Measurements from ENCODE around the gene CACNA1D.

DNA sequence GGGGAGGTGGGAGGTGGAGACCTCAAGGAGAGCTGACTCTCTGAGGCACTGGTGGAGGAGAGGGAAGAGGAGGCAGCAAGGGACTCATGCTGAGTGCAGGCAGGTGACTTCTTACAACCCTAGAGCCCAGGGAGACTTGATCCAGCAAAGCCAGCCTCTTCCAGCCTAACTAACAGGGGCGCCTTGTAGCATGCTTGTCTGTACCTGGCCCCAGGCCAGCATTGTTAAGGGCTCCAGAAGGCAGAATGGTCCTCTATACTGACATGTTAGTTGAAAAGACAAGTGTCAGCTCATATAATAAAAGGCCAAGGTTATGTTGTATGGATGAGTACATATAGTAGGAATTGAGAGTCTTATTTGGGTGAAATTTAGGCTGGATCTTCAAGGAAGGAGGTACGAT, 286.4 kb downstream of the CACNA1D start:
- TF ChIP-seq CTCF (IDR thresholded peaks at IDR 0.05 in 2 of 3, conservative IDR thresholded peaks at IDR 0.05 in 1 of 3; ENCODE audit: borderline replicate concordance in 1 of 3, insufficient read depth in 1 of 3, low read depth in 2 of 3, low read length in 2 of 3) (no peak), YY1 (IDR thresholded peaks at IDR 0.05; ENCODE audit: extremely low read depth, insufficient replicate concordance, low read depth, low read length) (no peak), SIN3A (IDR thresholded peaks at IDR 0.05; ENCODE audit: low read depth) (no peak), POLR2A (IDR thresholded peaks at IDR 0.05; ENCODE audit: borderline replicate concordance, extremely low read depth, insufficient read depth, insufficient read length) (no peak), EZH2phosphoT487 (IDR thresholded peaks at IDR 0.05; ENCODE audit: borderline replicate concordance) (no peak), ZBTB33 (IDR thresholded peaks at IDR 0.05; ENCODE audit: extremely low read depth, insufficient replicate concordance, low read length) (no peak), CBX3 (IDR thresholded peaks at IDR 0.05; ENCODE audit: low read depth) (no peak), ZNF274 (IDR thresholded peaks at IDR 0.05; ENCODE audit: low read depth, low read length) (no peak), POLR2AphosphoS5 (IDR thresholded peaks at IDR 0.05; ENCODE audit: low read depth, low read length) (no peak), JUND (IDR thresholded peaks at IDR 0.05) (no peak)
- TF ChIP-seq, protein P1, sequence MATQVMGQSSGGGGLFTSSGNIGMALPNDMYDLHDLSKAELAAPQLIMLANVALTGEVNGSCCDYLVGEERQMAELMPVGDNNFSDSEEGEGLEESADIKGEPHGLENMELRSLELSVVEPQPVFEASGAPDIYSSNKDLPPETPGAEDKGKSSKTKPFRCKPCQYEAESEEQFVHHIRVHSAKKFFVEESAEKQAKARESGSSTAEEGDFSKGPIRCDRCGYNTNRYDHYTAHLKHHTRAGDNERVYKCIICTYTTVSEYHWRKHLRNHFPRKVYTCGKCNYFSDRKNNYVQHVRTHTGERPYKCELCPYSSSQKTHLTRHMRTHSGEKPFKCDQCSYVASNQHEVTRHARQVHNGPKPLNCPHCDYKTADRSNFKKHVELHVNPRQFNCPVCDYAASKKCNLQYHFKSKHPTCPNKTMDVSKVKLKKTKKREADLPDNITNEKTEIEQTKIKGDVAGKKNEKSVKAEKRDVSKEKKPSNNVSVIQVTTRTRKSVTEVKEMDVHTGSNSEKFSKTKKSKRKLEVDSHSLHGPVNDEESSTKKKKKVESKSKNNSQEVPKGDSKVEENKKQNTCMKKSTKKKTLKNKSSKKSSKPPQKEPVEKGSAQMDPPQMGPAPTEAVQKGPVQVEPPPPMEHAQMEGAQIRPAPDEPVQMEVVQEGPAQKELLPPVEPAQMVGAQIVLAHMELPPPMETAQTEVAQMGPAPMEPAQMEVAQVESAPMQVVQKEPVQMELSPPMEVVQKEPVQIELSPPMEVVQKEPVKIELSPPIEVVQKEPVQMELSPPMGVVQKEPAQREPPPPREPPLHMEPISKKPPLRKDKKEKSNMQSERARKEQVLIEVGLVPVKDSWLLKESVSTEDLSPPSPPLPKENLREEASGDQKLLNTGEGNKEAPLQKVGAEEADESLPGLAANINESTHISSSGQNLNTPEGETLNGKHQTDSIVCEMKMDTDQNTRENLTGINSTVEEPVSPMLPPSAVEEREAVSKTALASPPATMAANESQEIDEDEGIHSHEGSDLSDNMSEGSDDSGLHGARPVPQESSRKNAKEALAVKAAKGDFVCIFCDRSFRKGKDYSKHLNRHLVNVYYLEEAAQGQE (IDR thresholded peaks at IDR 0.05; ENCODE audit: low read depth) = no peak

All from HCT116 (cell line).